ENCODE data around the gene ACHE.
"Not testable (repeated sequence)": the region's sequence is repeated elsewhere in the genome, so short reads cannot be mapped to it uniquely, and the experiment has no call there.

The ACHE gene

DNA sequence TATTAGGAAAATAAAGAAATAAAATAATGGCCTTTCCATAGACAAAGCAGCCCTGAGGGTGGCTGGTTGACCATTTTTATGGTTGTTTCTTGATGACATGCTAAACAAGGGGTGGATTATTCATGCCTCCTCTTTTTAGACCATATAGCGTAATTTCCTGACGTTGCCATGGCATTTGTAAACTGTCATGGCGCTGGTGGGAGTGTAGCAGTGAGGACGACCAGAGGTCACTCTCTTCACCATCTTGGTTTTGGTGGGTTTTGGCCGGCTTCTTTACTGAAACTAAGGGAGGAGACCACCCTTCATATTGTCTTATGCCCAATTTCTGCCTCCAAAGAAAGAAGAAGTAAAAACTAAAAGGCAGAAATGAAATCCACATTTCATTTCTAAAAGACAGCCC lies 23.6 kb upstream of the ACHE start:
- not testable (repeated sequence) for H3K36me3 ChIP-seq (ENCODE audit: control insufficient read depth, insufficient read depth, low read length); H3K4me3 ChIP-seq (ENCODE audit: low read depth, low read length); H3K9ac ChIP-seq (ENCODE audit: low read length); H3K27me3 ChIP-seq (ENCODE audit: control insufficient read depth, insufficient read depth, low read length); H3K27ac ChIP-seq (ENCODE audit: low read depth, low read length); H3K9me3 ChIP-seq (ENCODE audit: control insufficient read depth, insufficient read depth, low read depth, low read length)
- H3K4me1 ChIP-seq (ENCODE audit: control insufficient read depth, insufficient read depth, low read length), result peaks cover 13% of the 10 kb centered on the region; the same call in 1 of the 2 replicates

GRCh38 chr7:100914879-100915447 lies 19.3 kb upstream of the ACHE start:
- Histone ChIP-seq H3K36me3 (ENCODE audit: control insufficient read depth, insufficient read depth, low read length) (no peaks in the 10 kb centered on the region), H3K9ac (ENCODE audit: low read length) (no peak overlapping the region), H3K4me1 (ENCODE audit: control insufficient read depth, insufficient read depth, low read length) (no peaks in the 10 kb centered on the region), H3K4me3 (ENCODE audit: low read depth, low read length) (no peak overlapping the region), H3K27ac (ENCODE audit: low read depth, low read length) (no peak overlapping the region), H3K27me3 (ENCODE audit: control insufficient read depth, insufficient read depth, low read length) (no peaks in the 10 kb centered on the region), H3K9me3 (ENCODE audit: control insufficient read depth, insufficient read depth, low read depth, low read length) (no peaks in the 10 kb centered on the region)

DNA sequence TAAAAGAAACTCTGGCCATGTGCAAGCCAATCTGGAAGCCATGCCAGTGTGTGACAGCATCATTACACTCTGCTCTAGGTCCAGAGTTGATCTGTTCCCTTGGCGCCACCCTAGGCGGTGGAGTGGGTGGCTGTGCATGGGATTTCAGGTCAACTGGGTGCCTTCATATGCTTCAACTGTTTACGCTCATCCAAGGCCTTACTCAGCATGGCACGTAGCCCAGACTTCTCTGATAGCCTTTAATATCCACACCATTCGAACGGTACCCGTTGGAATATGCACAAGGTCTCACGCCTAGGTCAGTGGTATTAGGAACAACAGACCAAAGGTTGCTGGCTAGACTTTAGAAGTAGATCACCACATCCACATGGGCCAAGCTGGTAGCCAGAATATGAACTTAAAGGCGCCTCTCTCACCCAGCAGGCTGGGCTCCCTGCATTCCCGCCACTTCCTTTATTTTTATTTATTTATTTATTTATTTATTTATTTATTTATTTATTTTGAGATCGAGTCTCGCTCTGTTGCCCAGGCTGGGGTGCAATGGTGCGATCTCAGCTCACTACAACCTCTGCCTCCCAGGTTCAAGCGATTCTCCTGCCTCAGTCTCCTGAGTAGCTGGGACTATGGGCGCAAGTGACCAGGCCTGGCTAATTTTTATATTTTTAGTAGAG lies 18.7 kb upstream of the ACHE start:
- no peak overlapping the region for H3K4me3 ChIP-seq (ENCODE audit: low read depth, low read length)
- H3K27me3 ChIP-seq (ENCODE audit: control insufficient read depth, insufficient read depth, low read length), result no peaks in the 10 kb centered on the region
- H3K9me3 ChIP-seq (ENCODE audit: control insufficient read depth, insufficient read depth, low read depth, low read length), result no peaks in the 10 kb centered on the region

GRCh38 chr7:100911484-100911883 lies 15.8 kb upstream of the ACHE start:
- H3K4me3 ChIP-seq (ENCODE audit: low read depth, low read length), result no peak overlapping the region

More for the DNA sequence above, 18.7 kb upstream of the ACHE start:
- H3K36me3 ChIP-seq (ENCODE audit: control insufficient read depth, insufficient read depth, low read length), result no peaks in the 10 kb centered on the region
- no peak overlapping the region for H3K9ac ChIP-seq (ENCODE audit: low read length)
- no peak overlapping the region for H3K27ac ChIP-seq (ENCODE audit: low read depth, low read length)
- no peaks in the 10 kb centered on the region for H3K4me1 ChIP-seq (ENCODE audit: control insufficient read depth, insufficient read depth, low read length)

GRCh38 chr7:100910443-100910842 lies 14.8 kb upstream of the ACHE start:
- H3K9ac ChIP-seq (ENCODE audit: low read length); H3K4me3 ChIP-seq (ENCODE audit: low read depth, low read length); H3K36me3 ChIP-seq (ENCODE audit: control insufficient read depth, insufficient read depth, low read length); H3K9me3 ChIP-seq (ENCODE audit: control insufficient read depth, insufficient read depth, low read depth, low read length); H3K27me3 ChIP-seq (ENCODE audit: control insufficient read depth, insufficient read depth, low read length); H3K4me1 ChIP-seq (ENCODE audit: control insufficient read depth, insufficient read depth, low read length); H3K27ac ChIP-seq (ENCODE audit: low read depth, low read length): not testable (repeated sequence)

More at GRCh38 chr7:100911484-100911883, 15.8 kb upstream of the ACHE start:
- Histone ChIP-seq H3K36me3 (ENCODE audit: control insufficient read depth, insufficient read depth, low read length) (no peaks in the 10 kb centered on the region), H3K4me1 (ENCODE audit: control insufficient read depth, insufficient read depth, low read length) (no peaks in the 10 kb centered on the region), H3K27ac (ENCODE audit: low read depth, low read length) (no peak overlapping the region), H3K27me3 (ENCODE audit: control insufficient read depth, insufficient read depth, low read length) (no peaks in the 10 kb centered on the region), H3K9me3 (ENCODE audit: control insufficient read depth, insufficient read depth, low read depth, low read length) (peaks cover 5% of the 10 kb centered on the region; the same call in 1 of the 2 replicates), H3K9ac (ENCODE audit: low read length) (no peak overlapping the region)

DNA sequence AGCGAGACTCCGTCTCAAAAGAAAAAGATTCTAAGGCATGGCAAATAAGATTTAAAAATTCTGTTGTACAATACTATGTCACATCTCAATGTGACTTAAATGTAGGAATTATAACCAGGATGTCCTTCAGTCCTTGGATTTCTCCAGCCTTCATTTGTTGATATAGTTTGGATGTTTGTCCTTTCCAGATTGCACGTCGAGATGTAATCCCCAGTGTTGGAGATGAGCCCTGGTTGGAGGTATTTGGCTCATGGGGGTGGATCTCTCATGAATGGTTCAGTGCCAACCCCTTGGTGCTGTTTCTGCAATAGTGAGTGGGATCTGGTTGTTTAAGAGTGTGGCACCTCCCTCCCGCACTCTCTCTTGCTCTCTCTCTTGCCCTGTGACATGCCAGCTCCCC lies 12.8 kb upstream of the ACHE start:
- no peak overlapping the region for H3K4me3 ChIP-seq (ENCODE audit: low read depth, low read length)
- H3K9me3 ChIP-seq (ENCODE audit: control insufficient read depth, insufficient read depth, low read depth, low read length), result peaks cover 8% of the 10 kb centered on the region; the same call in 1 of the 2 replicates

DNA sequence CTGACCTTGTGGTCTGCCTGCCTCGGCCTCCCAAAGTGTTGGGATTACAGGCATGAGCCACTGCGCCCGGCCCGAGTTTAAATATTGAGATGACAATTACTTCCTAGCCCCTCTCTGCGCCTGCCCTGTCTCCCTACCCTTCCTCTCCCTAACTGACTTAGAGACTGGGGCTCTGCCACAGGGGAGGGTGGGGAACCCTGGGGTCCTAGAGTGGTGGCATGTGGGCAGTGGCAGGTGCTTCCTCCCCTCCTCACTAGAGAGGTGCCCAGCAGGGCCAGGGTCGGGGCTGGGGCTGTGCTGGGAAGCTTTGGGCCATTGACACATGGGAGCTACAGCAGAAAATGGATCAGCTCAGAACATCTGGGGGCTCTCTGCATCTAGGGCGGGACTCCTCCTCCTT lies 7.0 kb upstream of the ACHE start:
- Histone ChIP-seq H3K27me3 (ENCODE audit: control insufficient read depth, insufficient read depth, low read length) (peaks cover 3% of the 10 kb centered on the region; the same call in 1 of the 2 replicates), H3K27ac (ENCODE audit: low read depth, low read length) (no peak overlapping the region), H3K4me3 (ENCODE audit: low read depth, low read length) (no peak overlapping the region), H3K9me3 (ENCODE audit: control insufficient read depth, insufficient read depth, low read depth, low read length) (0 out of 2 replicates have a peak, but pooled peaks cover 3% of the 10 kb centered on the region), H3K9ac (ENCODE audit: low read length) (no peak overlapping the region), H3K4me1 (ENCODE audit: control insufficient read depth, insufficient read depth, low read length) (no peaks in the 10 kb centered on the region), H3K36me3 (ENCODE audit: control insufficient read depth, insufficient read depth, low read length) (no peaks in the 10 kb centered on the region)

More for the DNA sequence above, 12.8 kb upstream of the ACHE start:
- H3K9ac ChIP-seq (ENCODE audit: low read length), result no peak overlapping the region
- no peaks in the 10 kb centered on the region for H3K36me3 ChIP-seq (ENCODE audit: control insufficient read depth, insufficient read depth, low read length)
- no peaks in the 10 kb centered on the region for H3K4me1 ChIP-seq (ENCODE audit: control insufficient read depth, insufficient read depth, low read length)
- no peaks in the 10 kb centered on the region for H3K27me3 ChIP-seq (ENCODE audit: control insufficient read depth, insufficient read depth, low read length)
- no peak overlapping the region for H3K27ac ChIP-seq (ENCODE audit: low read depth, low read length)

- Histone ChIP-seq H3K9me3 (ENCODE audit: control insufficient read depth, insufficient read depth, low read depth, low read length) (0 out of 2 replicates have a peak, but pooled peaks cover 3% of the 10 kb centered on the region), H3K4me1 (ENCODE audit: control insufficient read depth, insufficient read depth, low read length) (peaks cover 2% of the 10 kb centered on the region; the same call in 1 of the 2 replicates), H3K27ac (ENCODE audit: low read depth, low read length) (no peak overlapping the region), H3K36me3 (ENCODE audit: control insufficient read depth, insufficient read depth, low read length) (no peaks in the 10 kb centered on the region), H3K27me3 (ENCODE audit: control insufficient read depth, insufficient read depth, low read length) (peaks cover 5% of the 10 kb centered on the region; the same call in 1 of the 2 replicates), H3K4me3 (ENCODE audit: low read depth, low read length) (no peak overlapping the region), H3K9ac (ENCODE audit: low read length) (no peak overlapping the region)
These were observed 6.2 kb upstream of the ACHE start for GRCh38 chr7:100901921-100902332.

DNA sequence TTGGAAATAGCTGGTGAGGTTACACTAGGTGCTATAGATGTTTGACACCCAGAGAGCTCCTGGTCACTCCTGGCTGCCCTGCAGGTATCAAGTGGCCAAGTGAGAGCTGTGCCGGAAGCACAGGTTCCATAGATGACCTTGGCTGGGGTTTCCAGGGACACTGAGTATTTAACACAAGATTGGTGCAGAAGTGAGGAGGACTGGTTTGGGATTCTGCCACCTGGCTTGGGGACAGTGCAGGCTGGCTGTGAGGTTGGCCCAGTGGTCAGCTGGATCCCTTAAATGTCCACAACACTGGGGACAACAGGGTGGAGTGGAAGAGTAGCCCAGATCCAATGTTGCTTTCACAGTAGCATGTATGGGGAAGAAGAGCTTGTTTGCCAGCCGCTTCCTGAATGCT lies 5.3 kb upstream of the ACHE start:
- no peak overlapping the region for H3K9ac ChIP-seq (ENCODE audit: low read length)
- H3K9me3 ChIP-seq (ENCODE audit: control insufficient read depth, insufficient read depth, low read depth, low read length), result no peaks in the 10 kb centered on the region
- H3K36me3 ChIP-seq (ENCODE audit: control insufficient read depth, insufficient read depth, low read length), result no peaks in the 10 kb centered on the region
- no peak overlapping the region for H3K4me3 ChIP-seq (ENCODE audit: low read depth, low read length)
- peaks cover 14% of the 10 kb centered on the region for H3K27me3 ChIP-seq (ENCODE audit: control insufficient read depth, insufficient read depth, low read length)
- no peak overlapping the region for H3K27ac ChIP-seq (ENCODE audit: low read depth, low read length)
- H3K4me1 ChIP-seq (ENCODE audit: control insufficient read depth, insufficient read depth, low read length), result peaks cover 8% of the 10 kb centered on the region

DNA sequence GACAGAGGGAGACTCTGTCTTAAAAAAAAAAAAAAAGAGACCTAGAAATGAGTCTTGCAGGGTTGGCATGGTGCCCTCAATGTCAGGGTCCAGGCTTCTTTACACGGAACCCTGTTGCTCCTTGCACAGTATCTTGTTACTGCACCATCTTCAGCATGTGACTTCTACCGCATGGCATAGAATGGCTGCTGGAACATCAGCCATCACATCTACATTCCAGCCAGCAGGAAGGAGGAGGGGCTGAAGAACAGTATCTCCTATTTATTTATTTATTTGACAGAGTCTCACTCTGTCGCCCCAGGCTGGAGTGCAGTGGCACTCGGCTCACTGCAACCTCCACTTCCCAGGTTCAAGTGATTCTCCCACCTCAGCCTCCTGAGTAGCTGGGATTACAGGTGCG lies 3.7 kb upstream of the ACHE start:
- Histone ChIP-seq H3K4me1 (ENCODE audit: control insufficient read depth, insufficient read depth, low read length) (peaks cover 9% of the 10 kb centered on the region), H3K9me3 (ENCODE audit: control insufficient read depth, insufficient read depth, low read depth, low read length) (no peaks in the 10 kb centered on the region), H3K4me3 (ENCODE audit: low read depth, low read length) (no peak overlapping the region), H3K36me3 (ENCODE audit: control insufficient read depth, insufficient read depth, low read length) (no peaks in the 10 kb centered on the region), H3K27me3 (ENCODE audit: control insufficient read depth, insufficient read depth, low read length) (peaks cover 19% of the 10 kb centered on the region), H3K9ac (ENCODE audit: low read length) (no peak overlapping the region), H3K27ac (ENCODE audit: low read depth, low read length) (no peak overlapping the region)

- peaks cover 22% of the 10 kb centered on the region for H3K27me3 ChIP-seq (ENCODE audit: control insufficient read depth, insufficient read depth, low read length)
- no peak overlapping the region for H3K9ac ChIP-seq (ENCODE audit: low read length)
- H3K36me3 ChIP-seq (ENCODE audit: control insufficient read depth, insufficient read depth, low read length), result peaks cover 3% of the 10 kb centered on the region; the same call in 1 of the 2 replicates
- peaks cover 14% of the 10 kb centered on the region for H3K4me1 ChIP-seq (ENCODE audit: control insufficient read depth, insufficient read depth, low read length)
- H3K27ac ChIP-seq (ENCODE audit: low read depth, low read length), result no peak overlapping the region
- no peaks in the 10 kb centered on the region for H3K9me3 ChIP-seq (ENCODE audit: control insufficient read depth, insufficient read depth, low read depth, low read length)
- H3K4me3 ChIP-seq (ENCODE audit: low read depth, low read length), result no peak overlapping the region
These were observed 2.2 kb upstream of the ACHE start for GRCh38 chr7:100897772-100898454.
